ENCODE measurements around the gene RNF150. TPM values are rescaled to one million over a fixed set of nuclear protein-coding genes. Genes with fewer than 3 reads are reported as not detected.

The RNF150 gene
- total and polyA plus RNA-seq, 2 of the 8 experiments (the other 6 are each of a cell fraction or from before 2014, with no cell fraction given): 3.4 to 4.8 TPM

DNA sequence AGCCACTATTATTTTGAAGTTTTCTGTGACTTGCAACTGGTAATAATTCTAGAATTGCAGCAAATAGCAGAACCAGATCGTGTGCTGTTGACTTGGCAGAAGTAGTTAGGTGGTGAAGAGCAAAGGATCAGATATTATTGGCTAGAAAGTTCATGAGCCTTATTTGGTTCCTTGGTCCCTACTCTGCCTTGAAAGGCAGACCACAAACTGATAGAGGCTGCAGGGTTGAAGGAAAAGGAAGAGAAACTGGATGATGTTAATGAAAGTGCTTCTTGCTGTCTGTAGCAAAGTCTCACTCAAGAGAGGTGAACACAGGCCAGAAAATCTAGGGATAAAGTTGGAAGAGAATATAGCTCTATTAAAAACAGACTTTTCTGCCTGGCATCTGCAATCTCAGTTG, 41.2 kb upstream of the RNF150 start (continued):
- TF ChIP-seq, protein P1, sequence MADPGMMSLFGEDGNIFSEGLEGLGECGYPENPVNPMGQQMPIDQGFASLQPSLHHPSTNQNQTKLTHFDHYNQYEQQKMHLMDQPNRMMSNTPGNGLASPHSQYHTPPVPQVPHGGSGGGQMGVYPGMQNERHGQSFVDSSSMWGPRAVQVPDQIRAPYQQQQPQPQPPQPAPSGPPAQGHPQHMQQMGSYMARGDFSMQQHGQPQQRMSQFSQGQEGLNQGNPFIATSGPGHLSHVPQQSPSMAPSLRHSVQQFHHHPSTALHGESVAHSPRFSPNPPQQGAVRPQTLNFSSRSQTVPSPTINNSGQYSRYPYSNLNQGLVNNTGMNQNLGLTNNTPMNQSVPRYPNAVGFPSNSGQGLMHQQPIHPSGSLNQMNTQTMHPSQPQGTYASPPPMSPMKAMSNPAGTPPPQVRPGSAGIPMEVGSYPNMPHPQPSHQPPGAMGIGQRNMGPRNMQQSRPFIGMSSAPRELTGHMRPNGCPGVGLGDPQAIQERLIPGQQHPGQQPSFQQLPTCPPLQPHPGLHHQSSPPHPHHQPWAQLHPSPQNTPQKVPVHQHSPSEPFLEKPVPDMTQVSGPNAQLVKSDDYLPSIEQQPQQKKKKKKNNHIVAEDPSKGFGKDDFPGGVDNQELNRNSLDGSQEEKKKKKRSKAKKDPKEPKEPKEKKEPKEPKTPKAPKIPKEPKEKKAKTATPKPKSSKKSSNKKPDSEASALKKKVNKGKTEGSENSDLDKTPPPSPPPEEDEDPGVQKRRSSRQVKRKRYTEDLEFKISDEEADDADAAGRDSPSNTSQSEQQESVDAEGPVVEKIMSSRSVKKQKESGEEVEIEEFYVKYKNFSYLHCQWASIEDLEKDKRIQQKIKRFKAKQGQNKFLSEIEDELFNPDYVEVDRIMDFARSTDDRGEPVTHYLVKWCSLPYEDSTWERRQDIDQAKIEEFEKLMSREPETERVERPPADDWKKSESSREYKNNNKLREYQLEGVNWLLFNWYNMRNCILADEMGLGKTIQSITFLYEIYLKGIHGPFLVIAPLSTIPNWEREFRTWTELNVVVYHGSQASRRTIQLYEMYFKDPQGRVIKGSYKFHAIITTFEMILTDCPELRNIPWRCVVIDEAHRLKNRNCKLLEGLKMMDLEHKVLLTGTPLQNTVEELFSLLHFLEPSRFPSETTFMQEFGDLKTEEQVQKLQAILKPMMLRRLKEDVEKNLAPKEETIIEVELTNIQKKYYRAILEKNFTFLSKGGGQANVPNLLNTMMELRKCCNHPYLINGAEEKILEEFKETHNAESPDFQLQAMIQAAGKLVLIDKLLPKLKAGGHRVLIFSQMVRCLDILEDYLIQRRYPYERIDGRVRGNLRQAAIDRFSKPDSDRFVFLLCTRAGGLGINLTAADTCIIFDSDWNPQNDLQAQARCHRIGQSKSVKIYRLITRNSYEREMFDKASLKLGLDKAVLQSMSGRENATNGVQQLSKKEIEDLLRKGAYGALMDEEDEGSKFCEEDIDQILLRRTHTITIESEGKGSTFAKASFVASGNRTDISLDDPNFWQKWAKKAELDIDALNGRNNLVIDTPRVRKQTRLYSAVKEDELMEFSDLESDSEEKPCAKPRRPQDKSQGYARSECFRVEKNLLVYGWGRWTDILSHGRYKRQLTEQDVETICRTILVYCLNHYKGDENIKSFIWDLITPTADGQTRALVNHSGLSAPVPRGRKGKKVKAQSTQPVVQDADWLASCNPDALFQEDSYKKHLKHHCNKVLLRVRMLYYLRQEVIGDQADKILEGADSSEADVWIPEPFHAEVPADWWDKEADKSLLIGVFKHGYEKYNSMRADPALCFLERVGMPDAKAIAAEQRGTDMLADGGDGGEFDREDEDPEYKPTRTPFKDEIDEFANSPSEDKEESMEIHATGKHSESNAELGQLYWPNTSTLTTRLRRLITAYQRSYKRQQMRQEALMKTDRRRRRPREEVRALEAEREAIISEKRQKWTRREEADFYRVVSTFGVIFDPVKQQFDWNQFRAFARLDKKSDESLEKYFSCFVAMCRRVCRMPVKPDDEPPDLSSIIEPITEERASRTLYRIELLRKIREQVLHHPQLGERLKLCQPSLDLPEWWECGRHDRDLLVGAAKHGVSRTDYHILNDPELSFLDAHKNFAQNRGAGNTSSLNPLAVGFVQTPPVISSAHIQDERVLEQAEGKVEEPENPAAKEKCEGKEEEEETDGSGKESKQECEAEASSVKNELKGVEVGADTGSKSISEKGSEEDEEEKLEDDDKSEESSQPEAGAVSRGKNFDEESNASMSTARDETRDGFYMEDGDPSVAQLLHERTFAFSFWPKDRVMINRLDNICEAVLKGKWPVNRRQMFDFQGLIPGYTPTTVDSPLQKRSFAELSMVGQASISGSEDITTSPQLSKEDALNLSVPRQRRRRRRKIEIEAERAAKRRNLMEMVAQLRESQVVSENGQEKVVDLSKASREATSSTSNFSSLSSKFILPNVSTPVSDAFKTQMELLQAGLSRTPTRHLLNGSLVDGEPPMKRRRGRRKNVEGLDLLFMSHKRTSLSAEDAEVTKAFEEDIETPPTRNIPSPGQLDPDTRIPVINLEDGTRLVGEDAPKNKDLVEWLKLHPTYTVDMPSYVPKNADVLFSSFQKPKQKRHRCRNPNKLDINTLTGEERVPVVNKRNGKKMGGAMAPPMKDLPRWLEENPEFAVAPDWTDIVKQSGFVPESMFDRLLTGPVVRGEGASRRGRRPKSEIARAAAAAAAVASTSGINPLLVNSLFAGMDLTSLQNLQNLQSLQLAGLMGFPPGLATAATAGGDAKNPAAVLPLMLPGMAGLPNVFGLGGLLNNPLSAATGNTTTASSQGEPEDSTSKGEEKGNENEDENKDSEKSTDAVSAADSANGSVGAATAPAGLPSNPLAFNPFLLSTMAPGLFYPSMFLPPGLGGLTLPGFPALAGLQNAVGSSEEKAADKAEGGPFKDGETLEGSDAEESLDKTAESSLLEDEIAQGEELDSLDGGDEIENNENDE (IDR thresholded peaks at IDR 0.05; ENCODE audit: insufficient replicate concordance, low read length): no peak
- no peak for TF ChIP-seq CHD1 (IDR thresholded peaks at IDR 0.05; ENCODE audit: low read depth, low read length)

Data from H1 (cell line).